Spleen (tissue), 11 donors: ENCODE results near the gene MCM9. TPM values are rescaled to one million over a fixed set of nuclear protein-coding genes. Genes with fewer than 3 reads are reported as not detected.

Experiments used
- DNase-seq: peaks from one replicate; pipeline ENCODE4 v3.0.0-alpha.2; 2020
- H3K27ac ChIP-seq, 8 donors: fragments of 200-600 bp; sonication (generic) in 7 of 8; 1 replicate in 4 of 8; 2 replicates in 4 of 8; pipeline versions ENCODE4 v1.5.0 to v1.8.0; 2016 to 2021; ENCODE audit warnings: inconsistent platforms in 4 of 8, mild to moderate bottlenecking in 4 of 8, moderate library complexity in 1 of 8
- H3K27me3 ChIP-seq, 7 donors: fragments of 200-600 bp; sonication (generic) in 6 of 7; replicated peaks in 1 of 7; 1 replicate in 4 of 7; 2 replicates in 3 of 7; pipeline versions ENCODE4 v1.5.0 to v1.8.0; 2016 to 2021; ENCODE audit warnings: inconsistent platforms in 3 of 7, mild to moderate bottlenecking in 1 of 7
- H3K36me3 ChIP-seq, 6 donors: fragments of 200-600 bp; sonication (generic) in 5 of 6; 1 replicate in 4 of 6; 2 replicates in 2 of 6; pipeline versions ENCODE4 v1.5.0 to v1.8.0; 2016 to 2021; ENCODE audit warnings: inconsistent platforms in 2 of 6
- H3K4me1 ChIP-seq, 6 donors: fragments of 200-600 bp; sonication (generic) in 5 of 6; 1 replicate in 3 of 6; 2 replicates in 3 of 6; pipeline versions ENCODE4 v1.5.0 to v1.8.0; 2016 to 2021; ENCODE audit warnings: inconsistent platforms in 3 of 6
- H3K4me3 ChIP-seq, 8 donors: fragments of 200-600 bp; sonication (generic) in 7 of 8; 1 replicate in 4 of 8; 2 replicates in 4 of 8; pipeline versions ENCODE4 v1.5.0 to v1.8.0; 2016 to 2021; ENCODE audit warnings: inconsistent platforms in 4 of 8, mild to moderate bottlenecking in 4 of 8, moderate library complexity in 2 of 8
- H3K9me3 ChIP-seq, 8 donors: fragments of 200-600 bp; sonication (generic) in 7 of 8; 1 replicate in 4 of 8; 2 replicates in 4 of 8; pipeline versions ENCODE4 v1.5.0 to v1.8.0; 2016 to 2021; ENCODE audit warnings: inconsistent platforms in 4 of 8
- POLR2A ChIP-seq, 3 donors: fragments of 450-650 bp; IDR thresholded peaks; one replicate each; pipeline ENCODE4 v1.5.1; 2017; ENCODE audit warnings: antibody characterized with exemption in 3 of 3, mild to moderate bottlenecking in 1 of 3
- POLR2AphosphoS5 ChIP-seq, 3 donors: sonication (generic); formaldehyde crosslinking; IDR thresholded peaks; one replicate each; pipeline ENCODE4 v1.5.1; 2017; ENCODE audit warnings: antibody characterized with exemption in 3 of 3
- WGBS, 5 donors: extraction: QIAGEN DNeasy Blood & Tissue Kit in 3 of 5; methylation state at CpG; one replicate each; pipeline versions ENCODE4 v1.1.5 to v1.1.7; 2013 to 2018; 5-methylcytosine and 5-hydroxymethylcytosine counted together
- intact Hi-C: fragments of 100-400 bp; cut with DNase I; formaldehyde crosslinking; loops from one replicate; pipeline ENCODE4 v1.15.0; 2023; ENCODE audit warnings: low total_unique reads
- polyA plus RNA-seq, 3 donors: library from polyadenylated mRNA; stranded (reverse); fragments of 200-250 nt; gene quantifications; one replicate each; pipeline ENCODE4 v1.2.1, GENCODE V29; 2013
- total RNA-seq, 7 donors: library from RNA; depleted of rRNA in 3 of 7; stranded (reverse); fragments of >200 nt in 3 of 7; fragmentation: NEBNext Ultra II Directional in 4 of 7; extraction: Animal tissue kit (Norgen Biotek cat#: 25700) in 4 of 7; gene quantifications; one replicate each; pipeline versions ENCODE4 v1.1.0 to v1.2.1, GENCODE V29; 2016 to 2021
- TF ChIP-seq, protein P1 (sequence below), 11 experiments: fragments of 200-600 bp in 7 of 11; fragments of 450-650 bp in 4 of 11; sonication (generic) in 4 of 11; IDR thresholded peaks in 8 of 11; conservative IDR thresholded peaks in 3 of 11; 1 replicate in 7 of 11; 2 replicates in 4 of 11; pipeline versions ENCODE4 v1.4.0 to v1.8.0; 2016 to 2021; ENCODE audit warnings: antibody characterized with exemption in 11 of 11, inconsistent platforms in 4 of 11, mild to moderate bottlenecking in 1 of 11
- donor health status: healthy with polysubstance abuse.
- donor health status: DM: no; HTN: no; CAD: no; lungs with moderate emphysema.
- donor health status: DM: no; HTN: no; CAD: no.
- donor health status: Bipolar disorder and iron deficiency.
- donor health status: healthy.
- donor health status: DM: no; HTN: no; CAD: no.
- donor health status: DM: yes; HTN: yes; CAD: no.

MCM9 gene
- total and polyA plus RNA-seq, 10 donors: 3.7 to 33.6 (median 21.5) TPM

DNA sequence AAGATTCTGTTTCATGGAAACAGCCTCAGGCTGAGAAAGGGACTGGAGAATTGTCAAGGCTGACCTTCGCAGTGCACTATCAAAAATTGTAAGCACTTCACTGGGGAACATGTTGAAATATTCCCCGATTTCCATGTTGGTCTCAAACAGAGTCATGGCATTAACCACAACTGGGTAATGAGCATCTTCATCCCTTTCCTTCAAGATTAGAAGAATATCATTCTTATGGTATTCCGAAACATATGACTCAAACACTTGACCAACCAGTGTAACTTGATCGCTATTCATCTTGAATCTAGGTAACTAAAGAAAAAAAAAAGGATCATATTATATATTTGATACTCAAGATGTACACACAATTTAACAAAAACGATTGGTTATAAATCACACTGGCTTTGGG is 3.5 kb downstream of the MCM9 start:
- no peaks in the 10 kb centered on the region for H3K27me3 ChIP-seq
- peaks cover 8 to 36% (median 21%) of the 10 kb centered on the region in 6 donors for H3K4me1 ChIP-seq
- H3K36me3 ChIP-seq: peaks cover 0 to 65% (median 16%) of the 10 kb centered on the region in 6 donors
- DNase-seq: no peak
- TF ChIP-seq POLR2A (IDR thresholded peaks at IDR 0.05): no peak
- no peak for TF ChIP-seq POLR2AphosphoS5 (IDR thresholded peaks at IDR 0.05)
- TF ChIP-seq, protein P1, sequence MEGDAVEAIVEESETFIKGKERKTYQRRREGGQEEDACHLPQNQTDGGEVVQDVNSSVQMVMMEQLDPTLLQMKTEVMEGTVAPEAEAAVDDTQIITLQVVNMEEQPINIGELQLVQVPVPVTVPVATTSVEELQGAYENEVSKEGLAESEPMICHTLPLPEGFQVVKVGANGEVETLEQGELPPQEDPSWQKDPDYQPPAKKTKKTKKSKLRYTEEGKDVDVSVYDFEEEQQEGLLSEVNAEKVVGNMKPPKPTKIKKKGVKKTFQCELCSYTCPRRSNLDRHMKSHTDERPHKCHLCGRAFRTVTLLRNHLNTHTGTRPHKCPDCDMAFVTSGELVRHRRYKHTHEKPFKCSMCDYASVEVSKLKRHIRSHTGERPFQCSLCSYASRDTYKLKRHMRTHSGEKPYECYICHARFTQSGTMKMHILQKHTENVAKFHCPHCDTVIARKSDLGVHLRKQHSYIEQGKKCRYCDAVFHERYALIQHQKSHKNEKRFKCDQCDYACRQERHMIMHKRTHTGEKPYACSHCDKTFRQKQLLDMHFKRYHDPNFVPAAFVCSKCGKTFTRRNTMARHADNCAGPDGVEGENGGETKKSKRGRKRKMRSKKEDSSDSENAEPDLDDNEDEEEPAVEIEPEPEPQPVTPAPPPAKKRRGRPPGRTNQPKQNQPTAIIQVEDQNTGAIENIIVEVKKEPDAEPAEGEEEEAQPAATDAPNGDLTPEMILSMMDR (IDR thresholded peaks at IDR 0.05 in 8 of 11, conservative IDR thresholded peaks at IDR 0.05 in 3 of 11): no peak
- H3K4me3 ChIP-seq: no peak overlapping the region
- H3K27ac ChIP-seq: no peak overlapping the region
- 93 to 97% (median 95%) methylated on average over 5 of the region's 5 CpGs for WGBS, 5 donors
- intact Hi-C loops: no loop called here
- no peaks in the 10 kb centered on the region for H3K9me3 ChIP-seq

DNA sequence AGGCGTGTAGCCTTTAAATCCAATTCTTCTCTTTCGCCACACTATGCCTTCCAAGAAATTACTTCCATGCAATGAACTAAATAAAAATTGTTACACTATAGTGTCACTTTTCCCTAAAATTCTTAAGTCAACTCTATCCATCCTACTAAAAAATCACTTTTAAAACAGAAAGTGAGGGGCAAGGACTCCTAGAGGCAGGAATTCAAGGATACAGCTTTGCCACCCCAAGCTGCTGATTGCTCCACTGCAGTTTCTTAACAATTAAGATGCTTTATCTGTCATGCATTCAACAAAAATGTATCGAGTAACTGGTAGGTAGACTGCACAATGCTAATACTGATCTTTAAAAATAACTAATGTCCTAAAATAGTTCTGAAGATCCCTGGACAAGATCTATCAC is 4.3 kb downstream of the MCM9 start:
- intact Hi-C loops: no loop called here
- TF ChIP-seq POLR2AphosphoS5 (IDR thresholded peaks at IDR 0.05) (no peak), POLR2A (IDR thresholded peaks at IDR 0.05) (no peak)
- TF ChIP-seq, protein P1 (IDR thresholded peaks at IDR 0.05 in 8 of 11, conservative IDR thresholded peaks at IDR 0.05 in 3 of 11): no peak
- peaks cover 0 to 72% (median 18%) of the 10 kb centered on the region in 6 donors for H3K36me3 ChIP-seq
- H3K27ac ChIP-seq: no peak overlapping the region
- H3K4me1 ChIP-seq: peaks cover 4 to 29% (median 17%) of the 10 kb centered on the region in 6 donors
- WGBS, 5 donors: 95 to 97% (median 96%) methylated on average over 3 of the region's 3 CpGs
- no peaks in the 10 kb centered on the region for H3K27me3 ChIP-seq
- no peak overlapping the region for H3K4me3 ChIP-seq
- DNase-seq: no peak
- no peaks in the 10 kb centered on the region for H3K9me3 ChIP-seq

DNA sequence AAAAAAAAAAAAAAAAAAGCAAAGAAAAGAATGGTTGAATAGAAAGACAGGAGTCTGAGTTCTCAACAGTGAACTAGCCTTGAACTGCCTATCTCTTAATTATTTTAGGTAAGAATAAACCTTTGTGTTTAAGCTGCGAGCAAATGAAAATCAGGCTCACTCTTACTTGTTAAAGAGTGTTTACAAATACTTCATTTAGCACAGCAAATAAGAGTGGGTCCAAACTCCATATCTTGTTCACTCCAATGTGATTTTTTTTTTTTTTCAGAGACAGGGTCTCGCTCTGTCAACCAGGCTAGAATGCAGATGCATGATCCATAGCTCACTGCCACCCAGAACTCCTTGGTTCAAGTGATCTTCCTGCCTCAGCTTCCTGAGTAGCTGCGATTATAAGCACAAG is 11.9 kb downstream of the MCM9 start:
- Histone ChIP-seq H3K27me3 (no peaks in the 10 kb centered on the region), H3K4me1 (no peaks in the 10 kb centered on the region), H3K27ac (no peak overlapping the region), H3K36me3 (peaks cover 3 to 100% (median 53%) of the 10 kb centered on the region in 6 donors), H3K9me3 (no peaks in the 10 kb centered on the region), H3K4me3 (no peak overlapping the region)
- WGBS, 5 donors: 73 to 94% (median 90%) methylated on average over 3 of the region's 3 CpGs
- TF ChIP-seq, protein P1 (IDR thresholded peaks at IDR 0.05 in 8 of 11, conservative IDR thresholded peaks at IDR 0.05 in 3 of 11): no peak
- TF ChIP-seq POLR2A (IDR thresholded peaks at IDR 0.05): no peak
- no peak for TF ChIP-seq POLR2AphosphoS5 (IDR thresholded peaks at IDR 0.05)
- intact Hi-C loops: no loop called here
- DNase-seq: no peak

DNA sequence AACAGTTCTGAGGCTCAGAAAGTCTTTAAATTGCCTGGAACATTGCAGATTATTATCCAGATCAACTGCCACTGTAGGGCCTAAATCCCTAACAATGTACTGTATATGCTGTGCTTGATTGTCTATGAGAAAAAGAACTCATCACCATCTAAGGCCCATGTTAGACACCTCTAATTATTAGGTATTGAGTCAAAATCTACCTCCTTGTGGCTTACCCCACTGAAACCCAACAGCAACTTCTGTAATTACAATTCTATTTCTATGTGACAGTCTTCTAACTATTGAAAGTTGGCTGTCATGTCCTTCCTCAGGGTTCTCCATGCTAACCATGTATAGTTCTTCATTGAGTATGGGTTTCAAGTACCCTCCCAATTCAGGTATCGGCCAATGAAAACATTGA is 13.9 kb downstream of the MCM9 start:
- Histone ChIP-seq H3K36me3 (peaks cover 3 to 98% (median 58%) of the 10 kb centered on the region in 6 donors), H3K9me3 (no peaks in the 10 kb centered on the region), H3K27ac (no peak overlapping the region), H3K4me1 (no peaks in the 10 kb centered on the region), H3K4me3 (no peak overlapping the region), H3K27me3 (no peaks in the 10 kb centered on the region)
- TF ChIP-seq POLR2AphosphoS5 (IDR thresholded peaks at IDR 0.05) (no peak), POLR2A (IDR thresholded peaks at IDR 0.05) (no peak)
- TF ChIP-seq, protein P1 (IDR thresholded peaks at IDR 0.05 in 8 of 11, conservative IDR thresholded peaks at IDR 0.05 in 3 of 11): no peak
- 93 to 100% (median 98%) methylated on average over 1 of the region's 1 CpG for WGBS, 5 donors
- DNase-seq: no peak
- intact Hi-C loops: no loop called here
